Measurements from ENCODE around the gene APCS.

The APCS gene

DNA sequence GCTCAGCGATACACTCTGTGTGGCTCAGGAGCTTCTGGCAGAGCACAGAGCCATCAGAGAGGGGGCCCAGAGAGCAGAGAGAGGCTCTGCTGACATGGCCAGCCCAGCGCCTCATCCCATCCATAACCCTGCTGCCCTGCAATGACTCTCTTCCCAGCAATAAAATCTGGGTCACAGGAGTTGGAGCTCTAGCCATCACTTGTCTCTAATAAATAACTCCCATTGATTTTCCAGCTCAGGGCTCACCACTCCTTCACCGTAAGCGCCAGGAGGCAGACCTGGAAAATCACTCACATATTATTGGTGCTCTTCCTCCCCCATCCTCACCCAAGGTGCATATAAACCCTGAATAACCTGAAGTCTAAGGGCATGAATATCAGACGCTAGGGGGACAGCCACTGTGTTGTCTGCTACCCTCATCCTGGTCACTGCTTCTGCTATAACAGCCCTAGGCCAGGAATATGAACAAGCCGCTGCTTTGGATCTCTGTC lies at the start of gene APCS:
APCS (plus strand) TSS at position 366 of the 491 bp plus-strand sequence; CDS start at position 462, 96 bp downstream.
- no peak for DNase-seq

- DNase-seq, result no peak
These were observed 39.5 kb upstream of the APCS start for GRCh38 chr1:159548126-159548525.

DNA sequence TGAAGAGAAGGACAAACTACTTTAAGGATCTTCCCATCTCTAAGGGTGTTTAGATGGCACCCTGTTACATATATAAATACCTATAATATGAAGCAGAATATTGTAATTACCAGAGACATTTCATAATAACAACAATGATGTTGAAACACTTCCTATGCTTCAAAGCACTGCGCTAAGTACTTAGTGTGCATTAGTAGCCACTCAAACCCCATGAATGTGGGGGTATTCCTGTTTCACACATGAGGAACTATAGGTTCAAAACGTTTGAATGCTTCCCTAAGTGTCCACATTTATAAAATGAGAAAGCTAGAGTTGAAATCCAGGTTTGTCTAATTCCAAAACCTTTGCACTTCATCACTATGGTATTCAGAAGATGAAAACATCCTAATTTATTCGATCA lies 33.4 kb upstream of the APCS start:
- DNase-seq, result peak; percentile 44

DNA sequence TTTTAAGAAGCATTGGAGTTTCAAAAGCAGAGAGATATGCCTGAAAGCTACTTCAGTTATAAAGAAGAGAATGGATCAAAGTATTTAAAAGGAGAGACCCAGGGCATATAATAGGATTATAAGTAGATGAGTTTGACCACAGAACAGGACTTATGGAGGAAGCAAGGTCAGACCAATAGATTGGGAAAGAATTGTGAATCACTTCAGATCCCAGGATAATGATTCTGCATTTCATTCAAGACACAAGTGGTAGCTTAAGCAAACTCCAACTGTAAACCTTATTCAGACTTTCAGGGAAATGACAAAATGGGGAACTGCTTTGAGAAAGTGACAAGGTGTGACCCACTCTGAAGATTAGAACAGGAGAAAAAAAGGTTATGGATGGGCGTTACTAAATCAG lies 32.9 kb upstream of the APCS start:
- DNase-seq, result peak; percentile 16

GRCh38 chr1:159556931-159557369 lies 30.7 kb upstream of the APCS start:
- no peak for DNase-seq

DNA sequence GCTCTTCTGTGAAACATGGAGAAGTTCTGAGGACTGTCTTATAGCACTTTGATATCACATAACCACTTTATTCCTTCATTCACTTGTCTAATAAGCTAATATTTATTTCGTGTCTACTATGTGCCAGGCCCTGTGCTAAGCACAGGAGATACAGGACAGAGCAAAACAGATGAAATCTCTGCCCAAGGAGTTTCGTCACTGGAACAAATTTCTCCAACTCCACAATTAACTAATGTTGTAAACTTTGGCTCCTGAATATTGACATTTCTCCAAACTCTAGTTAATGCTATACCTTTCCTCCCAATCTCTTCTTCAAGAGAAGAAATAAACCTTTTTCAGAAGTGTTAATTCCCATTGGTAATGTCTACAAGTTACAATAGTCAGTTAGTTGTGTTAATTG lies 27.0 kb upstream of the APCS start:
- no peak for DNase-seq

- no peak for DNase-seq
These were observed 26.1 kb upstream of the APCS start for GRCh38 chr1:159561497-159561896.

DNA sequence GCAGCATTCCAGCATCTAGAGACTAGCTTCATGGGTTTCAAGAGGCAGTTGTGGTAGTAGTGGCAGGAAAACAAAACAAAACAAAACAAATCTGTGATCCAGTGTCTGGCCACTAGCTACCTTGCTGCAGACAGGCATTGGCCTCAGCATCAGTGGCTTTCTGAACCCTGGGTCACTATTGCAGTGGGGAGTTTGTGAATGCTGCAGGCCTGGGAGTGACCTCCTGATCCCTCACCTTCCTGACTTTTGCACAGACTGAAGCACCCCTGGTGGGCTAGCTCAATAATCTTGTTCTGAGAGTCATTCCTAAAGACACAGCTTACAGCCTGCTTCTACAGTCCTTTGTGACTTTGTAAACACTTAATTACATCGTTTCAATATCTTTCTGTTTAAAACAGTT lies 24.9 kb upstream of the APCS start:
- no peak for DNase-seq

- no peak for DNase-seq
These were observed 10.2 kb upstream of the APCS start for GRCh38 chr1:159577446-159577845.

- DNase-seq, result no peak
These were observed 7.3 kb upstream of the APCS start for GRCh38 chr1:159580340-159580739.

GRCh38 chr1:159581422-159581821 lies 6.2 kb upstream of the APCS start:
- DNase-seq, result no peak

DNA sequence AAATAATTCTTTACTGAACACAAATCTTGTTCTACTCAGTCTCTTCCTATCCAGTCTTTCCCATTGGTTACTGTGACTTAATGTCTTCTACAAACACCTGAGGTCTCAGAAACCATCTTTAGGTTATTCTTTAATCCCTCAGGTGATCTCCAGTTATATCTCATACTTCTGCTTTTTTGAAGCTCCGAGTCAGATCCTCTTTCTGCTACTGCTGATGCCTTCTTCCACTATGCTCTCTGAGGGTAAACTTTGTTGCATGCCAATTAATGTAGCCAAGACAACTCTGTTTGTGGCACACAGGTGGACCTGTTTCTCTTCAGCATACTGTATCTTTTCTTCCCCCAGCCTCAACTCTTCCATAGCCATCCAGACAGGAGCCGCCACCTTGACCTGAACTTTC lies 3.1 kb upstream of the APCS start:
- no peak for DNase-seq

- no peak for DNase-seq
These were observed 4.4 kb downstream of the APCS start for GRCh38 chr1:159591981-159592380.

- peak; percentile 18 for DNase-seq
These were observed 7.2 kb downstream of the APCS start for GRCh38 chr1:159594625-159595405.

DNA sequence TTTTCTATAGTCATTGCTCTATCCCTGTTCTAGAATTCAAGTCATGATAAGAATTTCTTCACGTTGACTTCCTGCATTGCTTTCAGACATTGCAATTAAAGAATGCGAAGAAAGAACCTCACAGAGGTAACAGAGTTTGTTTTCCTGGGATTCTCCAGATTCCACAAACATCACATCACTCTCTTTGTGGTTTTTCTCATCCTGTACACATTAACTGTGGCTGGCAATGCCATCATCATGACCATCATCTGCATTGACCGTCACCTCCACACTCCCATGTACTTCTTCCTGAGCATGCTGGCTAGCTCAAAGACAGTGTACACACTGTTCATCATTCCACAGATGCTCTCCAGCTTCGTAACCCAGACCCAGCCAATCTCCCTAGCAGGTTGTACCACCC lies 10.6 kb downstream of the APCS start:
- DNase-seq, result no peak

DNA sequence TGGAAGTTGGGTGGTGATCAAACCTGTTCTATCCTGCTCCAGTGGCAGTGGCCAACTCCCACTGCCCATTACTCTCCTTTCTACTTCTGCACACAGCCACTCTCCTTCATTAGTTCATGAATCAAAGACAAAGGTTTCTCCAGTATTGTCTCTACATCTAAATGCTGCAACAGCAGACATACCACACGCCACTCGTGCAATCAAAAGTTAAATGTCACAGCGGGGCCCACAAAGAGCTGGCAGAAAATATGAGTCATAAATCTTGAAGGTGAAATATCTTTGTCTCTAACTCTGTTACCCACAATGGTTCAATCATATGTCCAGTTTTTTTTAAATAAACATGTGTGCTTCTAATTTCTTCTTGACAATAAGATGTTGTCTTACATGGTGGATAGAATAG lies 13.3 kb downstream of the APCS start:
- DNase-seq, result peak; percentile 58

DNA sequence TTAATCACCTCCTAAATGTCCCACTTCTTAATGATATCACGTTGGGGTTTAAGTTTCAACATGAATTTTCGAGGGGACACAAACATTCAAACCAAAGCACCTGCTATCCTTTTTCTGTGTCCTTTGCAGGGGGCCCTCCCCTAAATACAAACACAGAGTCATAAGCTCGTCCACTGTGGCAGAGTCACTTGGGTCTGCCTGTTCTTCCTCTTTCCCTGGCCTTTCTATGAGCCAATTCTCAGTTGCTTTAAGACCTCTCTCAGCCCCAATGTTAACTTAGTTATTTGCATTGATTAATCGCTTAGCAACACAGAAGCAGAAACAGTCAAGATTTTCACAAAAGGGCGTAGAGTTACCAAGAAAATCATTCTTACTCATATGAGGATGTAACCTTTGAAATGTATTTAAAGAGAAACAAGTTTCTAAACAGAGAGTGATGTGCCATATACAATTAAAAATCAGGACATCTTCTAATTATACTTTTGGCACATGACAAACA lies 14.9 kb downstream of the APCS start:
- no peak for DNase-seq

GRCh38 chr1:159612211-159612885 lies 24.7 kb downstream of the APCS start:
- DNase-seq, result no peak

DNA sequence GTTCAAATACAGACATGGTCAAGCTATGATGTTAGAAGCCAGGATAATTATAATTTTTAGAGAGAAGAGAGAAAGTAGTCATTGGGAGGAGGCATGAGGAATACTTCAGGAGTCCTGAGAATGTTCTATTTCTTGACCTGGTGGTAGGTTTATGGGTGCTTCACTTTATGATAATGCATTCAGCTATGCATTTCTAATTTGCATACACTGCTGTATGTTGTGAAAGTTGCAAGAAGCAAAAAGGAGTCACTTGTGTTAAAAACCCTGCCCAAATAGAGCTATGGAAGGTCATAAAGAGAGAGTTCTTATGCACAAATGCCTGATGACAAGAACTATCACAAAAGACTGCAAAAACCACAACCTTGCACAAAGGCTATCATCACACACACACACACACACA lies 45.3 kb downstream of the APCS start:
- peak; percentile 29 for DNase-seq

Data from hematopoietic multipotent progenitor cell treated with erythropoietin and hydrocortisone succinate and interleukin-3 and kit ligand, for 4 days (in vitro differentiated cells).